ENCODE measurements around the gene ERC2. TPM values are rescaled to one million over a fixed set of nuclear protein-coding genes. Genes with fewer than 3 reads are reported as not detected.

ERC2 gene
- total and polyA plus RNA-seq, 12 donors: 0.22 to 4.2 (median 1.7) TPM

- WGBS, 2 donors: 82 to 83% methylated on average over 10 of the region's 10 CpGs
- Histone ChIP-seq H3K36me3 (no peaks in the 10 kb centered on the region), H3K4me1 (no peaks in the 10 kb centered on the region), H3K27me3 (no peaks in the 10 kb centered on the region), H3K4me3 (no peak overlapping the region), H3K27ac (no peak overlapping the region), H3K9me3 (no peaks in the 10 kb centered on the region)
- ATAC-seq (no peak), DNase-seq (no peak)
- intact Hi-C loops (cut with DNase I): no loop called here
- no peak for TF ChIP-seq CTCF (IDR thresholded peaks at IDR 0.05)
These were observed 380.7 kb downstream of the ERC2 start for GRCh38 chr3:56087451-56088053.

- Histone ChIP-seq H3K4me1 (no peaks in the 10 kb centered on the region), H3K27ac (no peak overlapping the region), H3K36me3 (no peaks in the 10 kb centered on the region), H3K9me3 (no peaks in the 10 kb centered on the region), H3K4me3 (no peak overlapping the region), H3K27me3 (no peaks in the 10 kb centered on the region)
- DNase-seq (no peak), ATAC-seq (no peak)
- no peak for TF ChIP-seq CTCF (IDR thresholded peaks at IDR 0.05)
- WGBS, 2 donors: 68% methylated on average over 1 of the region's 1 CpG
- intact Hi-C loops (cut with DNase I): no loop called here
These were observed 381.9 kb downstream of the ERC2 start for GRCh38 chr3:56086355-56086754.

GRCh38 chr3:56081246-56081645, 387.0 kb downstream of the ERC2 start:
- Histone ChIP-seq H3K4me1 (no peaks in the 10 kb centered on the region), H3K4me3 (no peak overlapping the region), H3K36me3 (no peaks in the 10 kb centered on the region), H3K9me3 (no peaks in the 10 kb centered on the region), H3K27me3 (no peaks in the 10 kb centered on the region), H3K27ac (no peak overlapping the region)
- ATAC-seq: no peak
- DNase-seq: no peak
- 48 to 51% methylated on average over 2 of the region's 2 CpGs for WGBS, 2 donors
- intact Hi-C loops (cut with DNase I): no loop called here
- no peak for TF ChIP-seq CTCF (IDR thresholded peaks at IDR 0.05)

GRCh38 chr3:56076746-56077145, 391.5 kb downstream of the ERC2 start:
- Histone ChIP-seq H3K36me3 (no peaks in the 10 kb centered on the region), H3K4me3 (no peak overlapping the region), H3K27me3 (no peaks in the 10 kb centered on the region), H3K27ac (no peak overlapping the region), H3K9me3 (no peaks in the 10 kb centered on the region), H3K4me1 (no peaks in the 10 kb centered on the region)
- TF ChIP-seq CTCF (IDR thresholded peaks at IDR 0.05): no peak
- WGBS, 2 donors: 67 to 83% methylated on average over 2 of the region's 2 CpGs
- DNase-seq: no peak
- intact Hi-C loops (cut with DNase I): loop anchor here in 1 of 10 donors (5.0 kb wide), 1 partner anchor 1454 kb away; no protein-coding TSS in a partner anchor
- ATAC-seq: no peak

Data from heart right ventricle (tissue), 16 donors.